K562 treated with DMSO at 1 percent for 48 hours (cell line): ENCODE results near the gene OMD. TPM values are rescaled to one million over a fixed set of nuclear protein-coding genes. Genes with fewer than 3 reads are reported as not detected.

Experiments
- total RNA-seq: library from RNA; unstranded; fragments of 300-600 nt; gene quantifications from 2 replicates; pipeline ENCODE4 v1.2.3, GENCODE V29; 2022; ENCODE audit warnings: low replicate concordance; ENCODE audit errors: extremely low read depth

Gene OMD
- not detected in 2 replicates for total RNA-seq

DNA sequence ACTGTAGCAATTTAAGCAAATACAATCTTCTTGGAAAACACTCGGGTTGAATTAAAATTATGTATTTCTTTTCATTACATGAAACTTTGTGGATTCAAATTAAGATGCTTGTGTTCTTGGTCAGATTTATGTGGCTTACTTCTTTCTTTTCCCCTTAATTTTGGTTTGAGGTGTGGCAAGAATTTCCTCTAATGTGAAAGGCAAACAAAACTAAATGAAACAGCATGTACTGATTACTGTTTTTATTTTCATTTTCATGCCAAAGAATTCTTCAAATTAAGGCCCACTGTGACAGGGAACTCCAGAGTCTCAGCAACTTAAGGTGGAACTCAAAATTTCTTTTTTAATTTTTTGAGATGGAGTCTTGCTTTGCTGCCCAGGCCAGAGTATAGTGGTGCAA, at the start of gene OMD:
OMD (minus strand) TSS at position 132 of the 400 bp plus-strand sequence. CDS start 6,913 bp downstream, outside the sequence.

DNA sequence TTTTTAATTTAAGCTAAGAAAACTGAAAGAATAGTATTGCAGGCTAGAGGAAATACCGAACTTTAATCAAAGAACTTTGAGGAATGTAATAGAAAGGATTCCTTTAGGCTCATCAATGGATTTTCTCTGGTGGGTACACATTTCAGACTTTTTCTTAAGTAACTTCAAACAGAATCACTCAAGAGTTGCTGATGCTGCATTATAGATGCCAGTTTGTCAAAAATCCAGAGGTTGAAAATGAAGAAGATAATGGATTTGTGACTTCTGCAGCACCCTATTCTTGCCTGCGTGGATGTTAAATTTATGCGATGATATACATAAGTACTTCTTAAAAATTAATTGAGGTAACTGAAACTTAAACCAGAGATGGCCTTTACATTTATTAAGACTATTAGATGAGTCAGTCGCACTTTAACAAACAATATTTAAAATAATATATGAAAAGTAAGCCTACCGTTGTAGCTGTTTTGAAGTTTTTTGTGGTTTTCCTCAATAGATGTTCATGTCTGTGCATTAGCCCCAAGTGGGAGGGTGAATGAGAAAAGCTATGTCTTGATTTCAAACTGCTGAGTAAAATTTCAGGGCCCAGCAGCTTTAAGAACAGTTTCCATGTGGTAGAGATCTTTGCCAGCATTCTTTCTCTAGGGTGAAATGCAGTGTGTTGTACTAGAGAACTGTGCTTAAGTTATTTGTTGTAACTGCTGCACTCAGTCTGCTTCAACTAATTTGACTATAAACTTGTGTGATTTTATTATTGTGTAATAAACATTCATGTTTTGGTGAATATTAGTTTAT, 20.0 kb downstream of the OMD start, which contains the start of gene OGN:
OGN (minus strand) TSS at position 537 of the 795 bp plus-strand sequence. CDS start 1,171 bp downstream, outside the sequence.

Other genes with a start within 250 kb of the OMD start
- gene IARS1, start 130.8 kb downstream of the OMD start, total RNA-seq = 130 TPM in 1 of 2 replicates, not detected in the other
- gene NOL8, start 99.1 kb downstream of the OMD start, total RNA-seq = not detected in 2 replicates
- not detected in 2 replicates for gene CENPP, start 98.5 kb downstream of the OMD start, total RNA-seq
- not detected in 2 replicates for gene OGN, start 19.9 kb downstream of the OMD start, total RNA-seq
- gene ASPN, start 58.0 kb upstream of the OMD start, total RNA-seq = not detected in 2 replicates
- gene ECM2, start 111.5 kb upstream of the OMD start, total RNA-seq = not detected in 2 replicates
- not detected in 2 replicates for gene IPPK, start 245.7 kb upstream of the OMD start, total RNA-seq